D341Med (cell line): ENCODE measurements around the gene HECTD1.
"Not testable (repeated sequence)": the region's sequence is repeated elsewhere in the genome, so short reads cannot be mapped to it uniquely, and the experiment has no call there.

ENCODE experiments used
- DNase-seq: peaks from one replicate; pipeline ENCODE4 v3.0.0; 2012; ENCODE audit warnings: low spot score

The HECTD1 gene

GRCh38 chr14:31207755-31208545, at the start of gene HECTD1:
HECTD1 (minus strand) TSS chr14:31207793; CDS start chr14:31205936, 1,857 bp downstream.
- DNase-seq: peak; percentile 96

- DNase-seq: no peak
These were observed 49.6 kb upstream of the HECTD1 start for GRCh38 chr14:31257244-31257553.

GRCh38 chr14:31256534-31257243, 49.1 kb upstream of the HECTD1 start:
- DNase-seq: no peak

- not testable (repeated sequence) for DNase-seq
These were observed 48.3 kb upstream of the HECTD1 start for GRCh38 chr14:31255918-31256317.

- DNase-seq: no peak
These were observed 47.7 kb upstream of the HECTD1 start for GRCh38 chr14:31255286-31255685.

GRCh38 chr14:31253746-31254471, 46.3 kb upstream of the HECTD1 start:
- DNase-seq: peak; percentile 55

- DNase-seq: no peak
These were observed 45.3 kb upstream of the HECTD1 start for GRCh38 chr14:31252865-31253264.

GRCh38 chr14:31251028-31251958, 43.7 kb upstream of the HECTD1 start:
- DNase-seq: no peak

- DNase-seq: no peak
These were observed 37.0 kb upstream of the HECTD1 start for GRCh38 chr14:31244626-31245025.

- DNase-seq: no peak
These were observed 36.3 kb upstream of the HECTD1 start for GRCh38 chr14:31243860-31244259.

GRCh38 chr14:31242161-31242940, 34.8 kb upstream of the HECTD1 start:
- not testable (repeated sequence) for DNase-seq

GRCh38 chr14:31241450-31242114, 34.0 kb upstream of the HECTD1 start:
- DNase-seq: no peak

- DNase-seq: no peak
These were observed 32.1 kb upstream of the HECTD1 start for GRCh38 chr14:31239741-31240140.

GRCh38 chr14:31235462-31235861, 27.9 kb upstream of the HECTD1 start:
- DNase-seq: no peak

- DNase-seq: no peak
These were observed 24.5 kb upstream of the HECTD1 start for GRCh38 chr14:31232081-31232480.

- not testable (repeated sequence) for DNase-seq
These were observed 23.7 kb upstream of the HECTD1 start for GRCh38 chr14:31231272-31231671.

- no peak for DNase-seq
These were observed 23.0 kb upstream of the HECTD1 start for GRCh38 chr14:31230573-31230958.

- no peak for DNase-seq
These were observed 22.3 kb upstream of the HECTD1 start for GRCh38 chr14:31229638-31230572.

- DNase-seq: no peak
These were observed 21.4 kb upstream of the HECTD1 start for GRCh38 chr14:31229009-31229408.
